Measurements from ENCODE around the gene HRC. TPM values are rescaled to one million over a fixed set of nuclear protein-coding genes. Genes with fewer than 3 reads are reported as not detected.
"Not testable (repeated sequence)": the region's sequence is repeated elsewhere in the genome, so short reads cannot be mapped to it uniquely, and the experiment has no call there.

Gene HRC
- total RNA-seq, 1 experiment from 2014 or later, result 0.08 TPM

- no peak for DNase-seq (ENCODE audit: low spot score)
Observed at GRCh38 chr19:49136771-49137171, 18.4 kb downstream of the HRC start.

- DNase-seq (ENCODE audit: low spot score), result no peak
Observed at GRCh38 chr19:49135686-49136085, 19.5 kb downstream of the HRC start.

- DNase-seq (ENCODE audit: low spot score), result no peak
Observed at GRCh38 chr19:49133621-49134454, 21.4 kb downstream of the HRC start.

GRCh38 chr19:49132974-49133609 is 22.1 kb downstream of the HRC start:
- no peak for DNase-seq (ENCODE audit: low spot score)

- DNase-seq (ENCODE audit: low spot score), result no peak
Observed at GRCh38 chr19:49130325-49130724, 24.9 kb downstream of the HRC start.

GRCh38 chr19:49129238-49129583 is 26.0 kb downstream of the HRC start:
- no peak for DNase-seq (ENCODE audit: low spot score)

GRCh38 chr19:49128545-49129237 is 26.5 kb downstream of the HRC start:
- DNase-seq (ENCODE audit: low spot score), result no peak

GRCh38 chr19:49127674-49128544 is 27.3 kb downstream of the HRC start:
- DNase-seq (ENCODE audit: low spot score), result peak; percentile 100

GRCh38 chr19:49127225-49127624 is 28.0 kb downstream of the HRC start:
- DNase-seq (ENCODE audit: low spot score), result not testable (repeated sequence)

GRCh38 chr19:49126575-49126974 is 28.6 kb downstream of the HRC start:
- DNase-seq (ENCODE audit: low spot score), result no peak

GRCh38 chr19:49125025-49125731 is 30.0 kb downstream of the HRC start:
- DNase-seq (ENCODE audit: low spot score), result peak; percentile 53

GRCh38 chr19:49123285-49123684 is 31.9 kb downstream of the HRC start:
- DNase-seq (ENCODE audit: low spot score), result not testable (repeated sequence)

GRCh38 chr19:49121841-49122240 is 33.4 kb downstream of the HRC start:
- not testable (repeated sequence) for DNase-seq (ENCODE audit: low spot score)

- DNase-seq (ENCODE audit: low spot score), result no peak
Observed at GRCh38 chr19:49120868-49121267, 34.3 kb downstream of the HRC start.

- no peak for DNase-seq (ENCODE audit: low spot score)
Observed at GRCh38 chr19:49120325-49120683, 34.9 kb downstream of the HRC start.

GRCh38 chr19:49119411-49120324 is 35.5 kb downstream of the HRC start, which contains the start of gene PPFIA3:
Gene PPFIA3 (plus strand): TSS chr19:49119544. CDS start chr19:49127874, 8,330 bp downstream.
- DNase-seq (ENCODE audit: low spot score), result peak; percentile 60

- peak; percentile 98 for DNase-seq (ENCODE audit: low spot score)
Observed at GRCh38 chr19:49118565-49119410, 36.4 kb downstream of the HRC start, which contains the start of gene C19orf73. Gene C19orf73 (minus strand): TSS chr19:49119143. CDS start chr19:49119022, 121 bp downstream.

- DNase-seq (ENCODE audit: low spot score), result no peak
Observed at GRCh38 chr19:49117677-49118564, 37.3 kb downstream of the HRC start.
